Measurements from ENCODE around the gene CD82.
"Not testable (repeated sequence)": the region's sequence is repeated elsewhere in the genome, so short reads cannot be mapped to it uniquely, and the experiment has no call there.

CD82 gene

GRCh38 chr11:44657836-44658505 is 92.5 kb downstream of the CD82 start:
- TF ChIP-seq CTCF (IDR thresholded peaks at IDR 0.05) (no peak), ZFX (IDR thresholded peaks at IDR 0.05; ENCODE audit: borderline replicate concordance) (no peak)
- H3K27ac ChIP-seq = no peak overlapping the region

- no peak overlapping the region for H3K27ac ChIP-seq
Measured at GRCh38 chr11:44658506-44658850, 93.0 kb downstream of the CD82 start.

GRCh38 chr11:44659641-44660040 is 94.2 kb downstream of the CD82 start:
- H3K27ac ChIP-seq = no peak overlapping the region
- no peak for TF ChIP-seq CTCF (IDR thresholded peaks at IDR 0.05)
- no peak for TF ChIP-seq ZFX (IDR thresholded peaks at IDR 0.05; ENCODE audit: borderline replicate concordance)

More at GRCh38 chr11:44658506-44658850, 93.0 kb downstream of the CD82 start:
- TF ChIP-seq ZFX (IDR thresholded peaks at IDR 0.05; ENCODE audit: borderline replicate concordance) (no peak), CTCF (IDR thresholded peaks at IDR 0.05) (peak; percentile 56)

GRCh38 chr11:44660535-44660934 is 95.1 kb downstream of the CD82 start:
- H3K27ac ChIP-seq = not testable (repeated sequence)

GRCh38 chr11:44661311-44661717 is 95.9 kb downstream of the CD82 start:
- TF ChIP-seq CTCF (IDR thresholded peaks at IDR 0.05) (no peak), ZFX (IDR thresholded peaks at IDR 0.05; ENCODE audit: borderline replicate concordance) (no peak)

More at GRCh38 chr11:44661311-44661717, 95.9 kb downstream of the CD82 start:
- H3K27ac ChIP-seq = no peak overlapping the region
